Measurements from ENCODE around the gene MMP21.

MMP21 gene

DNA sequence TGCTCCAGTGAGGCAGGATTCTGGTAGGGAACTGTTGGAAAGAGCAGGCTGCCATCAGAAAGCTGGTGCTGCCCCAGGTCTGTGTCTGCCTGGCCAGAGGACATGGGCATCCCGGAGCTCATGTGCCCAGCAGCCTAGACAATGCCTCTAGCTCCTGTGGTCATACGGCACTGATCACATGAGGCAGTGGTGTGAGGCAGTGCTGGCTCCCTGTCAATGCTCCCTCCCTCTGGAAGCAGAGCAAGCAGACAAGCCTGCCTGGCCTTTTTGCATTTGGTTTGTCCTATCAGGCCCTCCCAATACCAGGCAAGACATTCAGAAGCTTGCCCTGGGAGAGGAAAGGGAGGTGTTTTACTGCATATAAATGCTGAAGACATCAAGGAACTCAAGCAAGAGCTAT lies 19.5 kb upstream of the MMP21 start:
- no peak overlapping the region for H3K4me3 ChIP-seq (ENCODE audit: low read depth, low read length)
- DNase-seq (ENCODE audit: low read depth) = no peak

DNA sequence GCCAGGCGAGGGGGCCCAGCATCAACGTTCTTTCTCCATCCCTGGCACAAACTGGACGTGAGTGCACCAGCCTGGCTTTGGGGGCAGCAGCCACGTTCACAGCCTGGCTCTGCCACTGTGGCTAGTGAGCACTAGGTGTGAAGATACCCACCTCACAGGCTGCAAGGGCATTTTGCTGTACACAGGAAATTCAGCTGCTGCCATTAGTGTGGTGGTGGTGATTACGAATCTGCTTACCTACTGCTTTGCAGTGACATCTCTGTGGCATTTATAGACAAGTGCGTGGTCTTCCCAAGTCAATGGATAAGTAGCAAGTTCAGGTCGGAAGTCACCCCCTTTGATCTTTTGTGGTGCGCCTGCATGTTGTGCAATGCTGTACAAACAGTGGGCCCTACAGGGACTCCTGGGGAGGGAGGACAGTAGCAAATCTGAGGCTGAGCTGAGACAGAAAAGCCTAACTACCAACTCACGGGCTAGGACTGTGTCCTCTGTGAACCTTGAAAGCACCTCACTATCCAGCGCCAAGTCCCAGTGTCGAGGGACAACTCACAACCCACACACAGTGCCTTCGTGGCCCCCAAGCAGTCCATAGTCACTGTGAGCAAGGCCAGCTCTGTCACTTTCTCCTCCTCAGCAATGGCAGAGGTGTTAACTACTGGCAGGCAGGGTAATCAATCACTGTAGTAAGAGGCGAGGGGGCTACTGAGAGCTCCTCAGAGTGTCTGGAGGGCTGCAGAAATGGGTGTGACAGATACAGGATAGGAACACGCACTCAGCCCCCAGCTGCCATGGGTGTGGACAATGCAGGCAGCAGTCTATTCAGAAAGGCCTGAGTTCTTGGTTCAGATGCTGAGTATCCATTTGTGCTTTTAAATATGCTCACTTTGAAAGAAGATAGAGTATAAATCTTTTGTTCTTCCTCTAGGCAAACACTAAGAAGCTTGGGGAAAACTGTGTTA lies 17.0 kb upstream of the MMP21 start:
- H3K4me3 ChIP-seq (ENCODE audit: low read depth, low read length) = no peak overlapping the region
- no peak for DNase-seq (ENCODE audit: low read depth)

DNA sequence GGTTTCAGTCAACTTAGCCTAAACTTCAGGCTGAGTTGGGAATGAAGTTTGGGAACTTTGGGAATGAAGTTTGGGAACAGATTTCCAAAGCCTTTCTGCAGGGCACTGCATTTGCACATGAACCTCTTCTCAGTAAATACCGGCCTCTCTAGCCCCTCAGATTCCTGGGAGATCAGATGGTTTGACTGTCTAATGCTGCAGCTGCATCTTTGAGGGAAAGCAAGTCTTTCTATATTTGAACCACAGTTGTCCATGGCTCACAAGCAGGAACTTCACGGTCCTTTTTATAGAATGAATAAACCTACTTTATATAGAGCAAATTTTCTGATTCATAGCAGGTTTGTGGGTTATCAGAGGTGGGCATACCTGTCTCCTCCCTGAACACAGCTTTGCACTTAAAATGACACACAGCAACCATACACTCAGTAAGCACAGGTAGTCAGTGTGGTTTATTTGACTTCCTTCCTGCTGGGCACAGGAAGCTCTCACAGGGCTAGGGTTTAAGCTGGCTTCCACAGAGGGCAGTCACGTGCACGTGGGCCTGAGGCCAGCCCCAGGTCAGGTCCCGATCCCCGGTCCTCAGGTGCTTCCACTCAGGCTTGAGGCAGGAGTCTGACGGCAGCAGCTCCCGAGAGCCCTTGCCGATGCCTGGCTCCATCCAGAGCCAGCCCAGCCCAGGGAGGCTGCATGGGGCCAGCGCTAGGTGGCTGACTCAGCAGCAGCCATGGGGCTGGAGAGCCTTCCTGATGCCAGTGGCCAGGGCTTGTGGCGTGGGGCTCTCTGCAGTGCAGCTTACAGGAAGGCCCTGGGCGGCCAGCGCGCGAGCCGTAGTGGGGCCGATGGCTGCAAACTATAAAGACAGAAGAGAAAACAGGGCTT lies 12.8 kb upstream of the MMP21 start:
- H3K4me3 ChIP-seq (ENCODE audit: low read depth, low read length) = no peak overlapping the region
- DNase-seq (ENCODE audit: low read depth) = no peak

DNA sequence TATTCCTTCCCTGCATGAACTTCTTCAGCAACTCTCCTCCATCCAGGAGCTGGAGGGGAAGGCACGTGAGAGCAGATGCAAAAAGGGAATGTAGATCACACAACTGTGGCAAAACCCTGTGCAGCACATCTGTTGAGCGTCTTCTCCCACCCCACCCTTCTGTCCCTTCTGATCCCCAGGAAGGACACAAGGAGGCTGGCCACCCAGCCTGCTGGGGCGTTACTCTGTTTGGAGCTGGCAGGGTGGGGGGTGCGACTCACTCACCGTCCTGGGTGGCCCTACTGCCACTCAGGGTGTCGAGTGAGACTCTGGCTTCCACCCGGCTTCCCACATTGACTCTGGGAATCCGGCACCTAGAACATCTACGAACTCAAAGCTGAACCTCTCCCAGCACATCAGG lies 10.2 kb upstream of the MMP21 start:
- no peak for DNase-seq (ENCODE audit: low read depth)
- no peak overlapping the region for H3K4me3 ChIP-seq (ENCODE audit: low read depth, low read length)

DNA sequence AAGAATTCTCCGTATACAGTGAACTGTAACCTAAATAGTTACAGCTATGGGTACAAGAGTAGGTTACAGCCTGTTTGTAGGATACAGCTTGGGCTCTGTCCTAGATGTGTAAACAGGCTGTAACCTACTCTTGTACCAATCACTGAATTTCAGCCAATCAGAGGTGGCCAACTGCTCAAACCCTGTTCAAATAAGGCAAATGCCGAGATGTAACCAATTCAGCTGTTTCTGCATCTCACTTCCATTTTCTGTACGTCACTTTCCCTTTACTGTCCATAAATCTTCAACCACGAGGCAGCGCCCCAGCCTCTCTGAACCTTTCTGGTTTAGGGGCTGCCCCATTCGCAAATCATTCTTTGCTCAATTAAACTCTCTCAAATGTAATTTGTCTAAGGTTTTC lies 8.3 kb upstream of the MMP21 start:
- H3K4me3 ChIP-seq (ENCODE audit: low read depth, low read length) = no peak overlapping the region
- no peak for DNase-seq (ENCODE audit: low read depth)

DNA sequence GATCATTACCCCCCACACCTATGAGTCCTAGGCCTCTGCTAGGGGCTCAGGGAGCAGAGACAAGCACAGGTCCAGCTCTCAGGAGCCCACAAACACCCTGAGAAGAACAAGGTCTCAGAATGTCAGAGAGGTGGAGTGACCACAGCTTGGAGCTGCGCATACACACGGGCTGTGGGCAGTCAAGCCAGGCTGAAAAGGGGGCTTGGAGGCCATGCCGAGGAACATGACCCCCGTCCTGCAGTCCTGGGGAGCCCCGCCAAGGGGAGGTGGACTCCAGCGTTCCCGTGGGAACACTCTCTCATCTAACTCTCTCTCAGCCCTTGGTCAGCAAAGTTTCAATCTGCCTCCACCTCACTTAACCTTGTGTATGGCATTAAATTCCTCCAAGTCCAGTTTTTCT lies 7.8 kb upstream of the MMP21 start:
- DNase-seq (ENCODE audit: low read depth) = no peak
- no peak overlapping the region for H3K4me3 ChIP-seq (ENCODE audit: low read depth, low read length)

DNA sequence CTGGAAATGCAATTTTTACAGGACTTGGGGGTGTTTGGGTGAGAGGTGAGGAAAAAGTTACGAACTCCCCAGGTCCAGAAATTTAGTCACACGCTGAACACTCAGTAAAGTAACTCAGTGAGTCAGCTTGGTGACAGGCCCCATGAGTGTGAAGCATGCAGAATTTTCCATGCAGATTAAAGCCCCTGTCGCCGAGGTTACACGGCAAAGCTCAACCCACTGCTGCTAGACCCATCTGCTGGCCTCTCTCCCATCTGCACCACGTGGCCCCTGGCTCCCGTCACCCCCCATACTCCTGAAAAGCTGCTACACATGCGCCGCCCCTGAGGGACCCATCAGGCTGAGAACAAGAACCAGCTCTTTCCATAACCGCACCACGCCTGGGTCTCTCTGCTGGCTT lies 7.0 kb upstream of the MMP21 start:
- no peak for DNase-seq (ENCODE audit: low read depth)
- H3K4me3 ChIP-seq (ENCODE audit: low read depth, low read length) = no peak overlapping the region

DNA sequence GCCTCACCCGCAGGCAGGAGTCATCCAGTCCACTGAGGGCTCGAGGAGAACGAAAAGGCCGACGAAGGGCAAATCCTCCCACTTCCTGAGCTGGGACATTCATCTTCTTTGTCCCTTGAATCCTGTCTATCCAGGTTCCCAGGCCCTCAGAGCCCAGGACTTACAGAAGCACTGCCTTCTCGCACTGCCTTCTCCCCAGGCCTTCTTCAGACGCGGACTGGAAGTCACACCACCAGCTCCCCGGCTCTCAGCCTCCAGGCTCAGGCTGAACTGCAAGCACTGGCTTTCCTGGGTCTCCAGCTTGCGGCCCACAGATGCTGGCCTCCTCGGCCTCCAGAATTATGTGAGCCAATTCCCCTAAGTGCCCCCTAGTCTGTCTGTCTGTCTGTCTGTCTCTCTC lies 6.4 kb upstream of the MMP21 start:
- DNase-seq (ENCODE audit: low read depth) = no peak
- no peak overlapping the region for H3K4me3 ChIP-seq (ENCODE audit: low read depth, low read length)

DNA sequence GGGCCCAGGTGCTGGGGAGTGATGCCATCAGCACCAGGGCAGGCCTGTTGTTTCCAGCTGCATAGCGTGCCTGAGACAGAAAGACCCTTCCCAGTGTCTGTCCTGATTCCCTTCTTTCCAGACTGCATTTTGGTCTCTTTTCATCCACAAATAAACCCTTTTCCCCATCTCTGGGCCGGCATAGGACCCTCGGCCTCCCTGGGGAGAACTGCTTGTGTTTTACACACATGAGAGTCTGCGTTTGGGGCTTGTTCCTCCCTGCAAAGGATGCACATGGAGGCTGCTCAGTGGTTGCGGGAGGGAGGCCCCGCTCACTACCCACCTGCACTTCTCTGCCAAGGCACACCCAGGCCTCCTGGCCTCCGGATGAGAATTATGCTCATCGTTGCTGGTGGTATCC lies 5.8 kb upstream of the MMP21 start:
- no peak overlapping the region for H3K4me3 ChIP-seq (ENCODE audit: low read depth, low read length)
- DNase-seq (ENCODE audit: low read depth) = no peak

DNA sequence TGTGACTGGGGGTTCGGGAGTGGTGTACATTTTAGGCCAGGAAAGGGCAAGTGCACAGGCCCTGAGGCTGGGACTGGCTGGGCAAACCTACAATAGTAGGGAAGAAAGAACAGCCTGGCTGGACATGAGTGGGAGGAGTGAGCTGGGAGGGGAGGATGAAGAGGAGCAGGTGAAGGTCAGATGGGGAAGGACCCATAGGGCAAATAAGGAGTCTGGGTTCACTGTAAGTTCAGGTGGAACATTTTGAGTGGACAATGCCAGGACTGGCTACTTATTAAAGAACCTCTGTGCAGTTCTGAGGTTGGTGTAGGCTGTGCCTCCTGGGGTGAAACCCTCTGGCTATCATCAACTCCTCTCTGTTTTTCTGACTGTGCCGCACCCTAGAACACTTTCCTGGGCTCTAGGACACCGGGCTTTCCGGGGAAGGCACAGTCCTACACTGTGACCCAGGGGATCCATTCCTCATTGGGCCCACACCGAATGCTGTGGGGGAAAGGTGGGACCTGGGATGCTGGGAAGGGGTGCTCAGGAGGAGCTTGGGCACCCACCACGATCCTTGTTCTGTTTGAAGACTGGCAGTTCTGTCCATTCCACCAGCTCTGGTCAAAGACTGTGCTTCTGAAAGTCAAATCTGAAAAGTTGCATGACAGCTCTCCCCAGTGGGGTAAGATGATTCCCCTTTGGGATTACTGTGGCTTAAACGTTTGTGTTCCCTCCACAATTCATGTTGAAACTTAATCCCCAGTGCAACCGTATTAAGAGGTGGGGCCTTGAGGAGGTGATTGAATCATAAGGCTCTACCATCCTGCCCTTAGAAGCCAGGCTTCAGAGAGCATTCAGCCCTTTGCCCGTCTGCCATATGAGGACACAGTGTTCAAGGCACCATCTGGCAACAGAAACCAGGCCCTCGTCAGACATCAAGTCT lies 4.0 kb upstream of the MMP21 start:
- no peak for DNase-seq (ENCODE audit: low read depth)
- H3K4me3 ChIP-seq (ENCODE audit: low read depth, low read length) = no peak overlapping the region

DNA sequence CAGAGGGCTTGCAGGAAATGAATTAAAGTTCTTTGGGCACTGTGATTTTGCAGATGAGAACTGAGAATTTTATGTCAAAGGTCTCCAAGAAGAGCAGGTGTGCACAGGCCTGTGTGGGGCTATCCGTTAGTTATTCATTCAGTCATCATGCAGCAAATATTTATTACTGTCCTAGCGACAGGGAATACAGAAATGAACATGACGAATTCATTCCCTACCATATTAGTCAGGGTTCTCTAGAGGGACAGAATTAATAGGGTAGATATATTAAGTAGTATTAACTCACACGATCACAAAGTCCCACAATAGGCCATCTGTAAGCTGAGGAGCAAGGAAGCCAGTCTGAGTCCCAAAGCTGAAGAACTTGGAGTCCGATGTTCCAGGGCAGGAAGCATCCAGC lies 2.9 kb upstream of the MMP21 start:
- no peak overlapping the region for H3K4me3 ChIP-seq (ENCODE audit: low read depth, low read length)
- DNase-seq (ENCODE audit: low read depth) = no peak

DNA sequence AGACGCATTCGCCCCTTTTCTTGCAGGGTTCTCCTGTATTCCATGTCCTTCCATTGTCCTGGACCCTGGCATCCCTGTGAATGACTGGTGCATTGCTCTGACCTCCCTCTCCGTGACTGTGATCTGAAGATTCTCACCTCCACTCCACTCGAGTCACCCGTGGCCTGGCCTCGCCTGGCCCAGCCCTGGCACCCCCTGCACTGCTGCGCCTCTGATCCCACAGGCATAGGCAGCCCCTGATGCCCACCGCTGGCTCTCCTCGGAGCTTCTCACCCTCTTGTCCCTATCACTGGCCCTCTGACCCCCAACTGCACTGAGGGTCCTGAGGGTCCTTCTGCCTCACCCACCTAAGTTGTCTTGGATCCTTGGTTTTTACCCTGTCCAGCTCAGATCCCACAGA lies 2.2 kb upstream of the MMP21 start:
- H3K4me3 ChIP-seq (ENCODE audit: low read depth, low read length) = no peak overlapping the region
- no peak for DNase-seq (ENCODE audit: low read depth)

DNA sequence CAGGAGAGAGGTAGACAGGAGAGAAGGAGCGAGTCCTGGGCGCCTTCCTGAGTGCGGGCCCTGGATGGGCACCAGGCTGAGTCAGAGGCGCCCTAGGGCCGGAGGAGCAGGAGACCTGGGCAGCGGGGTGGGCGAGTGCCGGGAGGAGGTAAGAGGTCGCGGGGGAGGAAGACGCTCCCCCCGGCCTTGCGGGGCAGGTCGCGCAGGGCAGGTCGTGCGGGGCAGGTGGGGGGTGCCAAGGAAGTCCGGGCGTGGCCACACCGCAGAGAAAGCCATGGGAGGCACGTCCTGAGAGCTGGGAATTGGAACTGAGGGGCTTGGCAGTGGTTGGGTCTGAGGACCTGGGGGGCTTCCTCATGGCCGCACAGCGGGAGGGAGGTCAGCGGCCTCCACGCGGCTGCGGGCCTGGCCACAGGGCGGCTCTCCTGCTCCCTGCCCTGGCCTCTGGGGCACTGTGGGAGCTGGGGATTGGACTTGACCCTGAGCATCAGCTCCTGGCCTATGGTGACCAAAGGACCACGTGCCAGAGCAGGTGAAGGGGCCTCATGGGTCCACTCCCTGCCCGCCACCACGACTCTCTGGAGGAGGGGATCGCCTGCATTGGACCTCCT lies 935 bp downstream of the MMP21 start:
- H3K4me3 ChIP-seq (ENCODE audit: low read depth, low read length) = no peak overlapping the region
- no peak for DNase-seq (ENCODE audit: low read depth)

DNA sequence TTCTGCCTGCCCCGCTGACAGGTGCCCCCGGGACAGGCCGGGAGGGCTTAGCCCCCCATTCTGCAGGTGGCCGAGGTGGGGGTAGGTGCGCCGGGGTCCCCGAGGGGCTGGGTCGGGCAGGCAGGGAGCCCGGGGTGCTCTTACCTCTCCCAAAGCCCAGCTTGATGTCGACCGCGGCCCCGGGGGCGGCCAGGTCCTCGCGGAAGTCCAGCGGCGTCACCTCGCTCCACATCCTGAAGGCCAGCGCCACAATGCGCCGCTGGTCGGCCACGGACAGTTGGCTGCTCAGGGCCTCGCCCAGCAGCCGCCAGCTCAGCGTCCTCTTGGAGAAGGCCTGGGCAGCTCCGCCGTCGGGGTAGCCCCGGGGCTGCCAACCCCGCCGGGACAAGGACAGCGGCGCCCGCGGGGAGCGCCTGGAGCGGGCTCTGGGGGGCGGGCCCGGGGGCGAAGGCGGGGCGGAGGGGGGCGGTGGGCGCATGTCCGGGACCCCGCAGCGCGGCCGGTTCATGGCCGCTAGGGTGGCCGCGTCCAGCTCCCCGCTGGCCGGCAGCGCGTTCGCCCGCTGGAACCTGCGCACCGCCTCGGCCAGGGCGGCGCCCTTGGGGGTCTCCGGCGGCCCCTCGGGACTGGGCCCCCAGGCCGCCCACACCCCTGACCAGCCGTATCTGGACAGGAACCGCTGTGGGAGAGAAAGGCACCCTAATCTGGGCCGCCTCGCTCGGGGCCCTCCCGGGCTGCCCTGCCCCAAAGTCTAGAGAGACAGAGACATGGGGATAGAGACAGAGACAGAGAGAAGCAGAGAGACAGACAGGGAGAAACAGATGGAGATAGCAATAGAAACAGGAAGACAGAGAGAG lies 1.7 kb downstream of the MMP21 start:
- no peak for DNase-seq (ENCODE audit: low read depth)
- no peak overlapping the region for H3K4me3 ChIP-seq (ENCODE audit: low read depth, low read length)

DNA sequence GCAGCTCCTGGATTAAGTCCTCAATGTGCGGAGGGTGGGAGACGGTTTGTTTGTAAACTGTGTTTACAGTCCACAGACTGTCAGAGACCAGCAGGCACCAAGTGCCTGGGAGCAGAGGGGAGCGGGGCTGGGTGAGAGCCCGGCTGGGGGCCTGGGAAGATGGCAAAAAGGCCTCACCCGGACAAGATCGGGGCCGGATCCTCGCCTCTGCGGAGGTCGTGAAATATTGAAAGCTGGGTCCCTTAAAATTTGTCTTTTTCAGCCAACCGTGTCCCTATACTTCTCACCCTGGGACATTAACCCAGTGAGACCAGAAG lies 2.8 kb downstream of the MMP21 start:
- no peak overlapping the region for H3K4me3 ChIP-seq (ENCODE audit: low read depth, low read length)
- no peak for DNase-seq (ENCODE audit: low read depth)

DNA sequence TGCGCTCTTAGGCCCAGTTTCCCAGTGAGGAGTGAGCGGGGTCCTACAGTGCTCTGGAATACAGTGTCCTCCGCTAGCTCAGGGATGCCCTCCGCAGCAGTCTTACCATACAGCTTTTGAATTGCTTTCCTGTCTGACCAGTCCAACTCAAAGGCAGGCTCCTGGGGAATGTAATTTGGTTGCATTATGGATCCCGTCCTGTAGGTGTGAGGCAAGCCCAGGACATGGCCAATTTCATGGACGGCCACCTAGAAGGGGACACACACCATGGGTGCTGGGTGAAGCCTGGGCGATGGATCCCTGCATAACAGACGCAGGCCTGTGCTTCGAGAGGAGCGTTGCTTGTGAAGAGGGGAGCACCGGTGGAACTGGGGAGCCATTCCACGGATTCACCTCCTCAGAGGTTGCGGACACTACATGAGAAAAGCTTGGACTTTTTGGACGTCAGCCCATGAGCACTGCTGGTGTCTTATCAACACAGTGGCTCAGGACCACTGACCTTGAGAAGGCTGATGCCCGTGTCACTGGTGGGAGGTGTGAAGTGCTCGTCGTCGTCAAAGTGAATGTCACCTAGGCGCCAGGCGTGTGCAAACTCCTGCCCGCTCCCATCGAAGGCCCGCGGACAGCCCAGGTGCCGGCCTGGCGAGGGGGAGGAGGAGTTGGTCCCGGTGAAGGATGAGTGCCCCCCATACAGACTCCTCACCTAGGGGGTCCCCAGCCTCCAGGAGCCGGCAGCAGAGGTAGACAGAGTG lies 3.3 kb downstream of the MMP21 start:
- DNase-seq (ENCODE audit: low read depth) = no peak
- H3K4me3 ChIP-seq (ENCODE audit: low read depth, low read length) = no peak overlapping the region

DNA sequence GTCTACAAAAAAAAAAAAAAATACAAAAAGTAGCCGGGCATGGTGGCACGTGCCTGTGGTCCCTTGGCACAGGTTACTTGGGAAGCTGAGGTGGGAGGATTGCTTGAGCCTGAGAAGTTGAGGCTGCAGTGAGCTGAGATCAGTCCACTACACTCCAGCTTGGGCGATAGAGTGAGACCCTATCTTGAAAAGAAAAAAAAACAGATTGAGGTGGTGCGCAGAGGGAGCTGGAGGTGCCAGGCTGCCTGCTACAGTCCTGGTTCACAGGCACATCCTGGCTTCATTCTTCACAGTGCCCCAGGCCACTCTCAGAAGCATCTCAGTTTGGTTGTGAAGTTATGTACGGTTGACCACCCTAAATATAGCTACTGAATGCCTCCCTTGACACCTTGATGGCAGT lies 4.8 kb downstream of the MMP21 start:
- H3K4me3 ChIP-seq (ENCODE audit: low read depth, low read length) = no peak overlapping the region
- DNase-seq (ENCODE audit: low read depth) = no peak

DNA sequence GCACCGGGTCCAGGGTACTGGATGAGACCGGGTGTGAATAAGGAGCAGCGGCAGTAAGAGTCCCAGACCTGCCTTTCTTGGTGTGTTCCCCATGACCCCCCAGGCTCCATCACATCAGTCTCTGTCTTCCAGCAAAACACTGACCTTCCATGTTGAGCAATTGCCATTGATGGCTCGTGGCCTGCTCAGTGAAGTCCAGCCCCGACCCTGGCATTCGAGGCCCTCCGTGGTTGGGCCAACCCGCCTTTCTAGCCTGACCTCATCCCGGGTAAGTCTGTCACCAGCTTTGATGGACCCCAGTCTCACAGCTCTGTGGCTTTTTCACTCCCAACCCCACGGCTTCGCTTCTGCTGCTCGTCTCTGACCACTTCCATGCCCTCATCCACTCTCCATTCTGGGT lies 6.4 kb downstream of the MMP21 start:
- H3K4me3 ChIP-seq (ENCODE audit: low read depth, low read length) = no peak overlapping the region
- DNase-seq (ENCODE audit: low read depth) = no peak

All from skeletal muscle cell (primary cell).